ENCODE measurements around the gene AKNA. TPM values are rescaled to one million over a fixed set of nuclear protein-coding genes. Genes with fewer than 3 reads are reported as not detected.

AKNA gene
- polyA plus RNA-seq, 3 donors: 3.3 to 147 (median 7.3) TPM

DNA sequence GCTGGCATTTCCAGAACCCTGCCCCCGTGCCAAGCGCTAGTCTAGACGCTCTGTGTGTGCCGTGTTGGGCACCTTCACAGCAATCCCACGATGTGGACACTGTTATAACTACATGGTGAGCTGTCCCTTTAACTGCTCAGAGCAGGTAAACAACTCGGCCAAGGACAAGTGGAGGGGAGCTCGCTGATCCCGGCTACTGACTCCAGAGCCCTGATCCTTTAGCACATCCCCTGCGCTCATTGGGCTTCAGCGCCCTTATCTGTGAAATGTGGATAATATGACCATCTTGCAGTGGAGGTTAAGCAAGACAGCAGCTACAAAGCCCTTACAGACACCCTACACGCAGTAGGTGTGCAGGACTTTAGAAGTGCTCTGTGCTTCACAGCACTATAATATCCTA, 41.6 kb downstream of the AKNA start:
- WGBS (ENCODE audit: insufficient coverage): 94% methylated on average over 5 of the region's 11 CpGs

DNA sequence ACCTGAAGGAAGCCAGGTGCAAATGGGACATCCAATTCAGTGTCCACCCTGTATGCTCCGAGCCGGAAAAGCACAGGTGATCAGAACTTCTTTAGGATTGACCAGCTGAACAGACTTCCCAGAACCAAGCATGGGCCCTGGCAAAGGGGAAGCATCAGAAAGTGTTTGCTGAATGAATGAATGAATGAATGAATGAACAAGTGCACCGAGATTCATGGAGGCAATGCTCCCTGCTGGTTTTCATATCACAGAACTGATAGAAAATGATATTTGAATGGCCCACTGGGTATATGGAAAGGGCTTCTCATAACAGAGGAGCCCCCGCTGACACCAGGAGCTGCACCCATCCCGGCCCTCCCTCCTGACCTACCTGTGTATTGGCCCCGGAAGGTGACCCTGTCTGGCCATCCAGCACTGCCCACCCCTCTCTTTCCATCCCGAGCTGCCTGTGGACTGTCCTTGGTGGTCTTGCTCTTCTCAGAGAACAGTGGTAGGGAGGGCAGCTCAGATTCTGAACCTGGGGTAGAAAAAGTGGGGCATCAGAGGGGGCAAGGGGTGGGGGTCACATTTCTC, 42.2 kb downstream of the AKNA start:
- H3K27me3 ChIP-seq (ENCODE audit: control insufficient read depth in 2 of 2, insufficient read depth in 2 of 2, low read length in 2 of 2): no peaks in the 10 kb centered on the region
- H4K20me1 ChIP-seq (ENCODE audit: insufficient read depth, low read length): peaks cover 94% of the 10 kb centered on the region
- H3K4me1 ChIP-seq (ENCODE audit: control insufficient read depth in 1 of 2, insufficient read depth in 2 of 2, low read length in 2 of 2): peaks cover 6 to 12% of the 10 kb centered on the region in 2 donors
- no peak for TF ChIP-seq CTCF (IDR thresholded peaks at IDR 0.05)
- intact Hi-C loops (cut with micrococcal nuclease): loop anchor here (5.0 to 10.0 kb wide), 4 partner anchors 42 to 309 kb away; partner anchors contain the start of genes AKNA (in 1 of the 2) and TEX53 (in 1 of the 2)
- 96% methylated on average over 5 of the region's 7 CpGs for WGBS (ENCODE audit: insufficient coverage)
- DNase-seq: no peak
- peaks cover 97 to 99% of the 10 kb centered on the region in 2 donors for H3K36me3 ChIP-seq (replicated peaks in 1 of 2; ENCODE audit: control insufficient read depth in 1 of 2, insufficient read depth in 2 of 2, low read length in 2 of 2)
- peak overlapping the region in 1 of 2 donors; percentile 32 for H3K27ac ChIP-seq (ENCODE audit: low read depth in 1 of 2, low read length in 2 of 2)
- Mint-ChIP-seq H3K4me3 (no peak overlapping the region), H3K27ac (peak overlapping the region in 3 of 7 donors; percentile 4 to 77 (median 32)), H3K36me3 (peaks cover 93 to 98% of the 10 kb centered on the region in 2 donors), H3K27me3 (ENCODE audit: low read depth in 3 of 3) (peaks cover 0 to 2% (median 0%) of the 10 kb centered on the region in 3 donors), H3K4me1 (peaks cover 30% of the 10 kb centered on the region), H3K9me3 (peaks cover 0 to 2% (median 0%) of the 10 kb centered on the region in 7 donors)
- H3K9ac ChIP-seq (ENCODE audit: insufficient read depth, low read length, poor library complexity, severe bottlenecking): no peak overlapping the region
- no peak overlapping the region for H3K4me3 ChIP-seq (replicated peaks in 1 of 3; ENCODE audit: low read depth in 2 of 3, low read length in 3 of 3)
- peaks cover 8% of the 10 kb centered on the region for H3K79me2 ChIP-seq (ENCODE audit: insufficient read depth, low read length)
- H3K4me2 ChIP-seq (replicated peaks; ENCODE audit: extremely low read depth, low read length, poor library complexity, severe bottlenecking): no peak overlapping the region
- H3K9me3 ChIP-seq (replicated peaks in 1 of 2; ENCODE audit: control insufficient read depth in 1 of 2, insufficient read depth in 1 of 2, low read length in 2 of 2): no peaks in the 10 kb centered on the region
- no peak overlapping the region for H2AFZ ChIP-seq (ENCODE audit: insufficient read depth, low read depth, low read length, poor library complexity, severe bottlenecking)

More for the DNA sequence above, 41.6 kb downstream of the AKNA start:
- no peak for TF ChIP-seq CTCF (IDR thresholded peaks at IDR 0.05)
- Histone ChIP-seq H3K27me3 (ENCODE audit: control insufficient read depth in 2 of 2, insufficient read depth in 2 of 2, low read length in 2 of 2) (no peaks in the 10 kb centered on the region), H3K4me2 (replicated peaks; ENCODE audit: extremely low read depth, low read length, poor library complexity, severe bottlenecking) (no peak overlapping the region), H3K9ac (ENCODE audit: insufficient read depth, low read length, poor library complexity, severe bottlenecking) (no peak overlapping the region), H3K4me1 (ENCODE audit: control insufficient read depth in 1 of 2, insufficient read depth in 2 of 2, low read length in 2 of 2) (peaks cover 3 to 6% of the 10 kb centered on the region in 2 donors), H2AFZ (ENCODE audit: insufficient read depth, low read depth, low read length, poor library complexity, severe bottlenecking) (no peak overlapping the region), H3K4me3 (replicated peaks in 1 of 3; ENCODE audit: low read depth in 2 of 3, low read length in 3 of 3) (no peak overlapping the region), H4K20me1 (ENCODE audit: insufficient read depth, low read length) (peaks cover 94% of the 10 kb centered on the region), H3K79me2 (ENCODE audit: insufficient read depth, low read length) (peaks cover 13% of the 10 kb centered on the region), H3K9me3 (replicated peaks in 1 of 2; ENCODE audit: control insufficient read depth in 1 of 2, insufficient read depth in 1 of 2, low read length in 2 of 2) (no peaks in the 10 kb centered on the region), H3K36me3 (replicated peaks in 1 of 2; ENCODE audit: control insufficient read depth in 1 of 2, insufficient read depth in 2 of 2, low read length in 2 of 2) (peaks cover 97 to 99% of the 10 kb centered on the region in 2 donors), H3K27ac (ENCODE audit: low read depth in 1 of 2, low read length in 2 of 2) (peak overlapping the region in 1 of 2 donors; percentile 32)
- no peak for DNase-seq
- Mint-ChIP-seq H3K4me1 (peaks cover 27% of the 10 kb centered on the region), H3K9me3 (no peaks in the 10 kb centered on the region), H3K4me3 (no peak overlapping the region), H3K36me3 (peaks cover 93 to 98% of the 10 kb centered on the region in 2 donors), H3K27me3 (ENCODE audit: low read depth in 3 of 3) (peaks cover 0 to 2% (median 0%) of the 10 kb centered on the region in 3 donors), H3K27ac (no peak overlapping the region)
- intact Hi-C loops (cut with micrococcal nuclease): loop anchor here (5.0 to 10.0 kb wide), 4 partner anchors 41 to 309 kb away; partner anchors contain the start of genes AKNA (in 1 of the 2) and TEX53 (in 1 of the 2)
